ENCODE results near the gene COL26A1.
"Not testable (repeated sequence)": the region's sequence is repeated elsewhere in the genome, so short reads cannot be mapped to it uniquely, and the experiment has no call there.

The COL26A1 gene

GRCh38 chr7:101362334-101363195 is at the start of gene COL26A1:
COL26A1 (plus strand) TSS chr7:101362875; CDS start chr7:101363033, 158 bp downstream.
- DNase-seq: peak in 1 of 2 experiments; percentile 15

GRCh38 chr7:101315336-101315735 is 47.3 kb upstream of the COL26A1 start:
- DNase-seq: peak in 1 of 2 experiments; percentile 26

- DNase-seq: no peak
These were observed 43.3 kb upstream of the COL26A1 start for GRCh38 chr7:101319401-101319800.

- DNase-seq: peak; percentile 73 to 91
These were observed 40.9 kb upstream of the COL26A1 start, which contains the start of gene IFT22 for GRCh38 chr7:101321491-101322401. IFT22 (minus strand) TSS chr7:101321812; CDS start chr7:101321709, 103 bp downstream.

GRCh38 chr7:101328159-101328558 is 34.5 kb upstream of the COL26A1 start:
- DNase-seq: no peak

GRCh38 chr7:101330011-101330484 is 32.6 kb upstream of the COL26A1 start:
- no peak for DNase-seq

GRCh38 chr7:101332026-101332425 is 30.6 kb upstream of the COL26A1 start:
- DNase-seq: no peak

- peak in 1 of 2 experiments; percentile 47 for DNase-seq
These were observed 28.8 kb upstream of the COL26A1 start for GRCh38 chr7:101333912-101334311.

GRCh38 chr7:101340379-101340778 is 22.3 kb upstream of the COL26A1 start:
- DNase-seq: no peak

- DNase-seq: no peak
These were observed 19.8 kb upstream of the COL26A1 start for GRCh38 chr7:101342892-101343291.

GRCh38 chr7:101347477-101347876 is 15.2 kb upstream of the COL26A1 start:
- DNase-seq: no peak

GRCh38 chr7:101348456-101349067 is 14.1 kb upstream of the COL26A1 start:
- DNase-seq: not testable (repeated sequence)

- not testable (repeated sequence) for DNase-seq
These were observed 13.4 kb upstream of the COL26A1 start for GRCh38 chr7:101349300-101349699.

GRCh38 chr7:101352920-101353308 is 9.8 kb upstream of the COL26A1 start:
- no peak for DNase-seq

GRCh38 chr7:101357433-101357832 is 5.2 kb upstream of the COL26A1 start:
- no peak for DNase-seq

- no peak for DNase-seq
These were observed 590 bp downstream of the COL26A1 start for GRCh38 chr7:101363196-101363733.

- DNase-seq: peak in 1 of 2 experiments; percentile 60
These were observed 1.2 kb downstream of the COL26A1 start for GRCh38 chr7:101363734-101364374.

- no peak for DNase-seq
These were observed 3.3 kb downstream of the COL26A1 start for GRCh38 chr7:101365956-101366355.

GRCh38 chr7:101367676-101368075 is 5.0 kb downstream of the COL26A1 start:
- DNase-seq: no peak

- no peak for DNase-seq
These were observed 5.9 kb downstream of the COL26A1 start for GRCh38 chr7:101368422-101369165.

- no peak for DNase-seq
These were observed 8.2 kb downstream of the COL26A1 start for GRCh38 chr7:101370836-101371235.

Data from NCI-H524 (cell line).